Left lobe of liver (tissue), 2 donors: Measurements from ENCODE around the gene TMEM222. TPM values are rescaled to one million over a fixed set of nuclear protein-coding genes. Genes with fewer than 3 reads are reported as not detected.
A peak's percentile ranks its signal among the peaks of the same experiment; 100 is the strongest.

Experiments
- ATAC-seq: fragments of 200-7000 bp; cut with Tn5 transposase; one replicate; pipeline ENCODE4 v1.9.1; 2020; ENCODE audit warnings: mild to moderate bottlenecking, moderate library complexity
- DNase-seq: peaks from one replicate; pipeline ENCODE4 v3.0.0-alpha.2; 2020; ENCODE audit warnings: low spot score
- total RNA-seq: library from RNA; stranded (reverse); gene quantifications from one replicate; pipeline ENCODE4 v1.2.1, GENCODE V29; 2021
- donor health status: DM: no; HTN: no; CAD: no; lungs with moderate emphysema.
- donor health status: DM: no; HTN: yes; CAD: no.

TMEM222 gene
- total RNA-seq, 1 donor from 2014 or later = 19.9 TPM

DNA sequence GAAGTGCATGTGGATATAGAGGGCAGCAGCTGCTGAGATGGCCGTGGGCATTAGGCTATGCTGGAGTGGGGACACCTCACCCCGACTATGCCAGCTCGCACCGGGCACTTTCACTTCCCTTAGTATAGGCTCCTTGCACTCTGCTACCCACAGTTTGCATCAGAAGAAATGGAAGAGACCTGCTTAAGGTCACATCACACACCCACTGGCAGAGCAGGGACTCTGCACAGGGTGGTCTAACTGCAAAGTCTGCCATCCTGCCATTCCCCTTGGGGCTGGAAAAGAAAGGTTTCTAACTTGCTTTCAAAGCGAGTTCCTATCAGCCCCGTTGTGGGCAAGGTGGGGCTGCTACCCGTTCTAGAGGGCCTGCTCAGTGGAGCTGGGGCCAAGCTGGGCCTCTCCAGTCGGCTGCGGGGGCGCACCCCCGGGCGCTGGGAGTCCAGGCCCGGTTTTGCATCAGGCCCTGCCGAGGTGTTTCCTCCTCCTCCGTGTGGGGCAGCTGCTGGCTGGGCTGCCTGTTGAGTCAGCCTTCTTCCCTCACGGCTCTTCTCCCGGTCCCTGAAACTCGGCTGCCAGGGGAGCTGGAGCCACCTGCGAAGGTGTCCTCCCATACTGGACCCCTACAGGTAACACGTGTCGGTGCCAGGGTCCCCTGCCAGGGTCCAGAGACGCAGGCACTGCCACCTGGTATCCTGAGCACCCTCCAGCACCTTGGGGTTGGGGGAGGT is 19.7 kb downstream of the TMEM222 start, which contains the start of gene SYTL1:
SYTL1 (plus strand) TSS at position 498 of the 728 bp plus-strand sequence. CDS start 3,313 bp downstream, outside the sequence.
- ATAC-seq = peak; percentile 41
- DNase-seq = no peak

DNA sequence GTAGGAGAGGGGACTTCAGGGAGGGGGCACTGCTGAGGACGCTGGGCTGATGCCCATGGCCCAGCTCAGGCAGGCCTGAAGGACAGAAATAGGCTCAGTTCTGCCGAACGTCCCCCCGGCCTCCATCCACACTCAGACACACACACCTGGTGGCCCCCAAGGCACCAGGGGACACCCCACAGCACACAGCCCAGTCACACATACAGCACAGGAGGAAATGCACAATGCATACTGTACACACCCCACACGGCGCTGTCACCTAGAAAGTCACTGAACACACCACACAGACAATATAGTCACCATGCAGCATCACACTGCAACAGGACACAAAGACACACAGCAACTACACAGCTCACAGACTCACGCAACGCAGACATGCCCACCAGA is 20.4 kb downstream of the TMEM222 start:
- DNase-seq (no peak), ATAC-seq (no peak)

DNA sequence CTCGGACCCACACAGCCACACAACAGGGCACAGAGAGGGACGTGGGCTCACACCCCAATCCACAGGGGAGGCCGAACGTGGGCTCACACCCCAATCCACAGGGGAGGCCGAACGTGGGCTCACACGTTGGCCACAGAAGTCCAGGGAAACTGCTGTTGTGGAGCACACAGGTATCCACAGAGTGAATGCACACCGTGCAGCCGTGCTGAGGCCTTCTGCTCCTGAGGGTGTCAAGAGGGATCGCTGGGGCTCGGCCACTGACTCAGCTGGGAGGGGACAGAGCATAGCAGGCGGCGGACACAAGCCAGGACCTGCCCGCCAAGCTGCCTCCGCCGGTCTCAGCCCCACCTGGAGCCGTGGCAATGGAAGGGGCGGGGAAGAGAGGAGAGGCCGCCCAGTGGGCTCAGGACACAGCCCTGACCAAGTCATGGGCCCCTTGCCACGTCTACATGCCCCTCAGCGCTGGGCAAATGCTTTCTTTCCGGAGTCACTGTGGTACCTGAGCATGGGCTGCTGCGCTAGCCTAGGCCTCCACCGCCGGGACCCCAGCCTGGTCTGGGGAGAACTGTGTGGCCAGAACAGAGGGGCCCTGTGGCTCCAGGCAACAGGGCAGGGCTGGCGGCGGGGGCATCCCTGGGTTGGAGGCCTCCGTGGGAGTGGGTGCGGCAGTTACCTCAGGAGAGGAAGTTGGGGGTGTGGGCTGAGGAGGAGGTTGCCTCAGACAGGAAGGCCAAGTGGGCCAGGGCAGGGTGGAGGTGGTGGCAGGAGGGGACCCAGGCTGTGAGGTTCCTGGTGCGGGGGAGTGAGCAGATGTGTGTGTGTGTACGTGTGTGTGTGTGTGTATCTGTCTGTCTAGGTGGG is 21.0 kb downstream of the TMEM222 start:
- no peak for DNase-seq
- ATAC-seq = peak; percentile 36

DNA sequence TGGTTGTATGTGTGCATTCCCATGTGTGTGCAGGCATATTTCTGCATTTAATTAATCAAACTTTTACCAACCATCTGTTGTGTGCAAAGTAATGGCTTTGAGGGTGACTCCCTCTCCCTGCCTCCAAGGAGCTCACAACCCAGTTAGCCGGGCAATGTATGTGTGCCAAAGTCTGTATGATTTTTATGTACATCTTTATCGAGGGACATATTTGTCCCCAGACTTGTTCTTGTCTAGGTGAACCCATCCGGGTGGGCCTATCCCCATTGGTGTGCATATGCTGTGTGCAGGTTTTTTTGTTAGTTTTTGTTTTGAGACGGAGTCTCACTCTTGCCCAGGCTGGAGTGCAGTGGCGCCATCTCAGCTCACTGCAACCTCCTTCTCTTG is 21.7 kb downstream of the TMEM222 start:
- DNase-seq (no peak), ATAC-seq (no peak)

DNA sequence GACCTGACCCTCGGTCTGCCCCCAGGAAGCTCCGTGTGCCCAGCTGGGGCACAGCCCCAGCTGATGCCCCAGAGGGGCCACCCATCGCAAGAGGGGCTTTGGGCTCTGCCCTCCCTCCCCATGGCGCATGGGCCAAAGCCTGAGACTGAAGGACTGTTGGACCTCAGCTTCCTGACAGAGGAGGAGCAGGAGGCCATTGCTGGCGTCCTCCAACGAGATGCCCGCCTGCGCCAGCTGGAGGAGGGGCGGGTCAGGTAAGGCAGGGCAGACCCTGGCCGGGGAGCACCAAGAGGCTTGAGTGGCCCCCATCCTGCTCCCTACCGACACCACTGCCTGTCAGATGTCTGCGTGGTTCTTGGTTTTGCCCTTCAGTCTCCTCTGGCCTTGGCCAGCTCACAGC is 23.3 kb downstream of the TMEM222 start:
- DNase-seq (no peak), ATAC-seq (no peak)

DNA sequence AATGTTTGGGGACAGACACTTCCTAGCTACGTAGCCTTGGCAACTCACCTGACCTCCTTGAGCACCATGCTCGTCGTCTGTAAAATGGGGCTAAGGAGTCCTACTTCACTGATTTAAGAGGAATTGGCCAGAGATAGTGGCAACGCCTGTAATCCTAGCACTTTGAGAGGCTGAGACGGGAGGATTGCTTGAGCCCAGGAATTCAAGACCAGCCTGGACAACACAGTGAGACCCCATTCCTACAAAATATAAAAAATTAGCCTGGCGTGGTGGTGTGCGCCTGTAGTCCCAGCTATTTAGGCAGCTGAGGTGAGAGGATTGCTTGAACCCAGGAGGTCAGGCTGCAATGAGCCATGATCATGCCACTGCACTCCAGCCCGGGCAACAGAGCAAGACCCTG is 24.4 kb downstream of the TMEM222 start:
- DNase-seq (no peak), ATAC-seq (no peak)

DNA sequence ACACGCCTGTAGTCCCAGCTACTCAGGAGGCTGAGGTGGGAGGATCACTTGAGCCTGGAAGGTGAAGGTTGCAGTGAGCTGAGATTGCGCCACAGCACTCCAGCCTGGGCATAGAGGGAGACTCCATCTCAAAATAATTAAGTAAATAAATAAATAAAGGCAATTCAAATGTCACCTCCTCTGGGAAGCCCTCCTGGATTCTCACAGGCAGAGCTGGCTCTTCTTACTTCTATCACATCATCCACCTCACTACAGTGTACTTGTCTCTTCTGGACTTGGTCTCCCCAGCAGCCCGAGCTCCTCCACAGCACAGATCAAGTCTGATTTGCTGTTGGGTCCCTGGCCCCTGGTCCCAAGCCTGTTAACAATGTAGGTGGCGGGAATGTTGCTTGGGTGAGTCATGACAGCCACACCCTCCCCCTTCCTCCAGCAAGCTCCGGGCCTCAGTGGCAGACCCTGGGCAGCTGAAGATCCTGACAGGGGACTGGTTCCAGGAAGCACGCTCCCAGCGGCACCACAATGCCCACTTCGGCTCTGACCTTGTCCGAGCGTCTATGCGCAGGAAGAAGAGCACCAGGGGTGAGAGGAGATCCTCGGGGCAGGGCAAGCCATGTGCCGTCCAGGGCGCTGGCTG is 25.1 kb downstream of the TMEM222 start:
- DNase-seq = no peak
- ATAC-seq = no peak

DNA sequence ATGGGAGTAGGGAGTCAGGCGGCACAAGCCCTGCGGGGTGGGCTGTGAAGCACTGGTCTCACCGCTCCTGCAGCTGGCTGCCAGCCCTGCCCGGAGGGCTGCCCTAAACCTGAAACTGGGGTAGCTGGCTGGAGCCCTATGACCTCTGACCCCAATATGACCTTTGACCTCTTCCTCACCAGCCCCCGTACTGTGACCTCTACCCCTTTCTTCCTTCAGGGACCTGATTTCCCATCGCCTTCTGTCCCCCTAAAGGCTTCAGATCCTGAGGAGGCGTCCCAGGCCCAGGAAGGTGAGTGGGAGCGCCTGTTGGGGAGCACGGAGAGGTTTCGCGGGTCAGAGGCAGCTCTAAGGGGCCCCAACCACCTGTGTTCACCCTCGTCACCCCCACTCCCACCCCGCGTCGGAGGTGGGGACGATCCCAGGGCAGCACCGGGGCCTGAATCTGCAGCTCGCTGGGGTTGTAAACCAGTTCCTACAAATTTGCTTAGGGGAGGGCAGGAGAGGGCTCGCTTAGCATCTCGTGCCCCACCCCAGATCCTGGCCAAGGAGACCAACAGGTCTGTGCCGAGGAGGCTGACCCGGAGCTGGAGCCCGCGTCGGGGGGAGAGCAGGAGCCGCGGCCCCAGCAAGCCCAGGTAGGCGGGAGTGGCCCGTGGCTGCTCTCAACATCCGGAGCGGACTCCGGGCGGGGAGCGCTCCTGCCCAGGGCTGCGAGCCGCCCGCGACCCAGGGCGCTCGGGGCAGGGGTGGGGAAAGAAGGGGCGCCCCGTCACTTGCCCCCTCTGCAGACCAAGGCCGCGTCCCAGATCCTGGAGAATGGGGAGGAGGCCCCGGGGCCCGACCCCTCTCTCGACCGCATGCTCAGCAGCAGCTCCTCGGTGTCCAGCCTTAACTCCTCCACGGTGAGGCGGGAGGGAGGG is 27.2 kb downstream of the TMEM222 start:
- ATAC-seq = peak; percentile 69
- no peak for DNase-seq

DNA sequence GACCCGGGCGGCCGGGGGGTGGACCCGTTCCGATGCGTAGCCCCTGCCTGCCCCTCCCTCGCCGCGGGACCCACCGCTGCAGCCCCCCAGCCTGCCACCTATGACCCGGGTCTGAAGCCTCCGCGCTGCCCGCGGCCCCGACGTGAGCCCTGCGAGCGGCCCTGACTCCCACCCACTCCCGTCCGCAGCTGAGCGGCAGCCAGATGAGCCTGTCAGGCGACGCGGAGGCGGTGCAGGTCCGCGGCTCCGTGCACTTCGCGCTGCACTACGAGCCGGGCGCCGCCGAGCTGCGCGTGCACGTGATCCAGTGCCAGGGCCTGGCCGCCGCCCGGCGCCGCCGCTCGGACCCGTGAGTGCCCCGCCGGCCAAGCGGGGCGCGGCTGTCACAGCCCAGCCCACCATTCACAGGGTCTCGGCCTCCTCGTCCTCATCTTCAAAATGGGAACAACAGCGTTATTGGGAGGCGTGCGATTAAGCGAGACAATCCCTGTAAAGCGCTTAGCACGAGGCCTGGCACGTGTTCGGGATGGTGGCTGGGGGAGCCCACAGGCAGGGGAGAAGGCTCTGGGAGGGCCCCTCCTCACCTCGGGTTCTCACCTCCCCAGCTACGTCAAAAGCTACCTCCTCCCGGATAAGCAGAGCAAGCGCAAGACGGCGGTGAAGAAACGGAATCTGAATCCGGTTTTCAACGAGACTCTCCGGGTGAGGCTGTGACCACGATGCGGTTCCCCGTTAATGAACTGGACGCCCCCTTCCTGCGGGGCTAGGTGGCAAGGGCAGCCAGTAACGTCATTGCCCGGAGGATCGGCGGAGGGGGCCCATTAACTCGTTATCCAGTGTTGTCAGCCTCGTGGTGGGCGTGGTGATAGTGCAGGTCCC is 28.1 kb downstream of the TMEM222 start:
- DNase-seq (no peak), ATAC-seq (peak; percentile 78)

DNA sequence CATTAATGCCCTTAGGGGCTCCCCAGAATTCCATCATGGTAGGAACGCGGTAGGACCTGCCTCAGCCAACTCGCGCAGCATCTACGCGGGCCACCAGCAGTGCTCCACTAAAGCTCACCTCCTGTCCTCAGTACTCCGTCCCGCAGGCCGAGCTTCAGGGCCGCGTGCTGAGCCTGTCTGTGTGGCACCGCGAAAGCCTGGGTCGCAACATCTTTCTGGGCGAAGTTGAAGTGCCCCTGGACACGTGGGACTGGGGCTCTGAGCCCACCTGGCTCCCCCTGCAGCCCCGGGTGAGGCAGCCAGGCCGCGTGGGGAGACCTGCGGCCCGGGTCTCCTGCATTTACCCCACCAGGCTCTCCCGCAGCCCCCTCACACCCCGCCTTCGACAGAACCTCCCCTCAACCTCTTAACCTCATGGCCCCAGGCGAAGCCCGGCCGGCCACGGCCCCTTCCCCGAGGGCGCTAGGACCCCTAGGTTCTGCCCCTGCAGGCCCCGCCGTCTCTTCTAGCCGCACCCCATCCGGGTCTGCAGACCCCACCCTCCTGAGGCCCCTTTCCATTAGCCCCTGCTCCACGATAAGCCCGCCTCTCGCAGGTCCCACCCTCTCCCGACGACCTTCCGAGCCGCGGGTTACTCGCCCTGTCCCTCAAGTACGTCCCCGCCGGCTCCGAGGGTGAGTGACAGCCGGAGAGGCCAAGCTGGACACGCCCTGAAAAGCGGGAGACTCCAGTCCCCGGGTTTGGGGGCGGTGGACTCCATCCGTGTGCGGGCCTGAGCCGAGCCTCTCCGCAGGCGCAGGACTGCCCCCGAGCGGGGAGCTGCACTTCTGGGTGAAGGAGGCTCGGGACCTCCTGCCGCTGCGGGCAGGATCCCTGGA is 28.9 kb downstream of the TMEM222 start:
- no peak for DNase-seq
- ATAC-seq = peak; percentile 6

DNA sequence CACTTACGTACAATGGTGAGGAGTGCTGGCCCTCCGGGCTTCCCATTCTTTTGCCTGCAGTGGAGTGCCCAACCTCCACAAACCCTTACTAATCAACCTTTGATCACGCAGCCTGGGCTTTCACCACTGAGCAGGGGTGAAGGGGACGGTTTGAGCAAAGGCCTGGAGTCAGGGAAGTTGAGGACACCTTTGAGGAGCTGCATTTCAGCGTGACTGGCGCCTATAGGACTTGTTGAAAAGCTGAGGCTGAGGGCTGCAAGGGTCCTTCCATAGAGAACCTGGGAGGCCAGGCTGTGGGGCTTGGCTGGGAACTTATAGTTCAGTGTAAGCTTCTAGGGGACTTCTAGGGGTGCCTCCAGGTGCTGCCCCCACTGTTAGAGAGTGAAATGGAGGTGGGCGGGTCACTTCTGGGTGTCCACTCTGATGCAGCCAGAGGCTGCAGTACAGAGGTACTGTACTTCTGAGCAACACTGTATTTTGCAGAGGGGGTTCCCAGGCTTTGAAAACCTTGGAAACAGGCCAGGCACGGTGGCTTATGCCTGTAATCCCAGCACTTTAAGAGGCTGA is 29.7 kb downstream of the TMEM222 start:
- ATAC-seq (peak; percentile 61), DNase-seq (no peak)

DNA sequence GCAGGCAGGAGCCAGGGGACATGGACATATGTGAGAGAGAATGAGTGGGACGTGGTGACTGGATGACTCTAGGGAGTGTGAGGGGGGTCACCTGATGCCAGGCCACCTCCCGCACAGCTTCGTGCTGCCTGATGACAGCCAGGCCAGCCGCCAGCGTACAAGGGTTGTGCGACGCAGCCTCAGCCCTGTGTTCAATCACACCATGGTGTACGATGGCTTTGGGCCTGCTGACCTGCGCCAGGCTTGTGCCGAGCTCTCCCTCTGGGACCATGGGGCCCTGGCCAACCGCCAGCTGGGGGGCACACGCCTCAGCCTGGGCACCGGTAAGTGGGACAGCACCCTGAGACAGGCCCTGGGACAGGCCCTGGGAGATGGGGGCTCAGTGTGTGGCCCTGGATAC is 31.2 kb downstream of the TMEM222 start:
- ATAC-seq (no peak), DNase-seq (no peak)

DNA sequence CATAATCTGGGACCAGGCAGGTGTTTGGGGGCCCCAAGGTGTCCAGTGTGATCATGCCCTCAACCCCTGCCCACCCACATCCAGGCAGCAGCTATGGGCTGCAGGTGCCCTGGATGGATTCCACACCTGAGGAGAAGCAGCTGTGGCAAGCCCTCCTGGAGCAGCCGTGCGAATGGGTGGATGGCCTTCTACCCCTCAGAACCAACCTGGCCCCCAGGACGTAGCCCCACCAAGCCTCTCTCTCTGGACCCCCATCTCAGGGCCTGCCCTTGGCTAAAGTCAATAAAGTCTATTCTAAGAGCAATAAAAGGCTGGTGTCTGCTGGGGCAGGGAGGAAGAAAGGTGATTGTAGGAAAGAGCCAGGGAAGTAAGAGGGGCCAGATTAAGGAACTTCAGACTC is 31.7 kb downstream of the TMEM222 start:
- ATAC-seq (no peak), DNase-seq (no peak)

DNA sequence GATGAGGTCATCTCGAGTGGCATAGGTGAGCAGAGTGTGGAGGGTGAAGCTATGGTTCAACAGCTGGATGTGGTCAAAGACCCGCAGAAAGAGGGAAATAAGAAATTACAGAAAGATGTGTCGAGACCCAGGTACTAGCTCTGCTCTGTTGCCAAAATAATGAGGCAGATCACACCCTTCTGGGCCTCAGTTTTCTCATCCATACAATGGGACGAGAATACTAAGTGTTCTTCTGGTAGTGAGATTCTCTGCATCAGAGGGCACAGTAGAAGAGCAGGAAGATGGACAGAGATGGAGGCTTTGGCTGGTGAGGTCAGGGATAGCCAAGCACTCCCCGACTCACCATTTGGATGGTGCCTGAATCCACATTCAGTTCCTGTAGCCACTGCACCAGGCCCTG is 33.7 kb downstream of the TMEM222 start:
- ATAC-seq (no peak), DNase-seq (no peak)

DNA sequence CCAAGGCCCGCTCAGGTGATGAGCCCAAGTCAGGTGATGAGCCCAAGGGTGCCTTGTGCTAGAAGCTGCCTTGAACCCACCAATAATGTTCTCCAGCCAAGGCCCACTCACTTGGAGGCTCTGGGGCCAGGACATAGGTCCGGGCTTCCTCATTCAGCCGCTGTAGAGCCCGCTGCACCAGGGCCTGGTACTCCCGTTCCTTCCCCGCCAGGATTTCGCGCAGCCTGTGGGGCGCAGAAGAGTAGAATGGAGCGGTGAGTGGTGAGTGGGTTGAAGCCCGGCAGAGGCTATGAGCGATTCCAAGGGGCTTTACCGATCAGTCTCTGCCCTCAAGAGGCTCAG is 34.3 kb downstream of the TMEM222 start:
- DNase-seq = no peak

DNA sequence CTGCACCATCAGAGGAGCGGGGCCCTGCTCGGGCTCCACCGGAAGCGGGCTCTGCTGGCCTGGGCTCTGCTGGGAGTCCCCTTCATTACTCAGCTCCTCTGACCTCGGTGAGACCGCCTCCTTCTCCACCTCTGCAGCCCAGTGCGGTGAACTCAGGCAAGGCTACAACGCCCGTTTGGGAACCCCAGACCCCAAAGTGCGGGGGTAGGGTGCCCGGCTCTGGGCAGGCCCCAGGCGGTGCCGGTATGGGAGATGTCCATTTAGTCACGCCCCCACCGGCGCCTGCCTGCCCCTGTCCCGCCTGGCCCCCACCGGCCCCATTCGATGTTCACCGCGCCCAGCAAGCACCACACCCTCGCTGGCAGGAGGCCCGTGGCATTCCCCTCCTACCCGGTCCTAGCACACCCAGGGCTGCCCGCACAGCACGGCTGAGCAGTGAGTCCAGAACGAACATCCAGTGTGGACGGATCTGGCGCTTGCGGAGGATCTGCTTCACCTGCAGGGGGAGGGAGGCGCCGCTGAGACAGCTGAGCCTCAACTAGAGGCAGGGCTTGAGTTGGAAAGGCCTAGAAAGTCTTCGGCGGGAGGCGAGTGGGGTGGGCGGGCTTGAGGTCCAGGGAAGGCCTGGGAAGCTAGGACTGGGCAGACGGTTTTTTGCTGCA is 34.8 kb downstream of the TMEM222 start:
- DNase-seq (no peak), ATAC-seq (no peak)

More for the DNA sequence above, 34.3 kb downstream of the TMEM222 start:
- ATAC-seq = no peak

DNA sequence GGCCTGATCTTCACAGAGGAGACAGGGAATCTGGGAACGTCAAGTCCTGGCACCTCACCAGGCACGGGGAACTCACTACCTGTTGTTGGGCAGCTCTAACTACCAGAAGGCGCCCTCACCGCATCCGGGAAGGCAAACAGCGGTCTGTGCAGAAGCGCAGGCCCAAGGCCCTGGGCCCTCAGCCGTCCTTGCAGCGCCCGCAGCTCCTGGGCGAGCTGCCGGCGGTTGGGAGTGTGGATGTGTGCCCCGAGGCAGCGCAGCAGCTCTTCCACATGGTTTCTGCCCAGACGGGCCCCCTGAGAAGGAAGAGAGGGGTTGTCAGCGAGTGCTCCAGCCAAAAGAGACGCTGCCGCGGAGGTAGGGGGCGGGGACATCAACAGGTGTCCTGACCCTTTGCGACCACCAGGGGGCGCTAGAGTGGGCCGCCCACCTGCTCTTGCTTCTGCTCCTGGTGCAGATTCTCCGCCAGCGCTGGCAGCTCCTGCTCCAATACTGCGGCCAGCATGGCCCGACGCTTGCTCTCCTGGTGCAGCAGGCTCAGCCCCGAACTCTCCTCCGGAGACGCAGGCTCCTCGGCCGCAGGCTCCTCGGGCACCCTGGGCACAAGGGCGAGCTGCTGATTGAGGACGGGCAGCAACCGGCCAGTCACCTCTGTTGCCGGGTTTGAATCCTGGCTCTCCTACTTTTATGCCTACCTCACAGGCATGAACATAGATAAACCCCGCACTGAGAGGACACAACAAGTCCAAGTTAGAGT is 35.5 kb downstream of the TMEM222 start:
- ATAC-seq = peak; percentile 97

More for the DNA sequence above, 35.5 kb downstream of the TMEM222 start:
- DNase-seq = peak; percentile 81
